Measurements from ENCODE around the gene ZBED3. TPM values are rescaled to one million over a fixed set of nuclear protein-coding genes. Genes with fewer than 3 reads are reported as not detected.
"Not testable (repeated sequence)": the region's sequence is repeated elsewhere in the genome, so short reads cannot be mapped to it uniquely, and the experiment has no call there.

Gene ZBED3, protein sequence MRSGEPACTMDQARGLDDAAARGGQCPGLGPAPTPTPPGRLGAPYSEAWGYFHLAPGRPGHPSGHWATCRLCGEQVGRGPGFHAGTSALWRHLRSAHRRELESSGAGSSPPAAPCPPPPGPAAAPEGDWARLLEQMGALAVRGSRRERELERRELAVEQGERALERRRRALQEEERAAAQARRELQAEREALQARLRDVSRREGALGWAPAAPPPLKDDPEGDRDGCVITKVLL
- 10 to 100 TPM; 31.4 to 34.3 (median 31.6) TPM for polyA plus RNA-seq (ENCODE audit: insufficient read length in 3 of 3)

DNA sequence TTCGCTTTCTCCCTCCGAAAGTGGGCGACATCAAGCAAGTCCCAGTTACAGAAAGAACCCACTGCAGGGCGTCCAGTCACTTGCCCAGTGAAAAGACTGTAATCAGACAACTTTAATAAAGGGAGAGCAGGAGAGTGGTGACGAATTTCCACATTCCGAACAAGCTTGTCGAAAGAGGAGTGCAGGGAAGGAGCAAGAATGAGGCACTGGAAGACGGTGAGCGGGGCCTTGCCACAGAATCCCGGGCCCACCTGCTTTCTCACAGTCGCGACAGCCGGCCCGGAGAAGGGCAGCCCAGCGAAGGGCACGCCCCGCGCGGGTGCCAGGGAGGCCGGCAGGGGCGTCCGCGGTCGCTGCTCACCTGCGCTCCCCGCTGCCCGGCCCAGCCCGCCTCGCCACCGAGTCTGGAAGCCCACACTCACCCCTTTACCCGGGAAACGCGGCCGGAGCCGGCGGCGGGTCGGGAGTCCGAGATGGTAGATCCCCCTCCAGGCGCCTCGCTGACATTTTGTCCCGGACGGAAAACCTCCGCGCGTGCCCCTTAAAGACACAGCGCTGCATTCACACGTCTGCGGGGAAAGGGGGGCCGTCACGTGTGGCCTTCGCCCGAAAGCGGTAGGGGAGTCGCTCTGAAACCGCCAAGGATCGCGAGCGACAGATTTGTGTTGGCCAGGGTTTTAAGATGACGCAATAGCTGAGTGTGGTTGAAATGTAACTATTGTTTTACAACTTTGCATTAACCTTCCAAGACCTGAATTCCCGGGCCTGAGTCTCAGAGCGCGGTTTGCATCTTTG lies at the start of gene ZBED3:
Gene ZBED3, minus strand, starts transcription at position 597 of the 795 bp plus-strand sequence. CDS start 9,407 bp downstream, outside the sequence.
- DNase-seq (ENCODE audit: low read depth in 3 of 3, low spot score in 2 of 3), result peak; percentile 79 to 86 (median 80)

DNA sequence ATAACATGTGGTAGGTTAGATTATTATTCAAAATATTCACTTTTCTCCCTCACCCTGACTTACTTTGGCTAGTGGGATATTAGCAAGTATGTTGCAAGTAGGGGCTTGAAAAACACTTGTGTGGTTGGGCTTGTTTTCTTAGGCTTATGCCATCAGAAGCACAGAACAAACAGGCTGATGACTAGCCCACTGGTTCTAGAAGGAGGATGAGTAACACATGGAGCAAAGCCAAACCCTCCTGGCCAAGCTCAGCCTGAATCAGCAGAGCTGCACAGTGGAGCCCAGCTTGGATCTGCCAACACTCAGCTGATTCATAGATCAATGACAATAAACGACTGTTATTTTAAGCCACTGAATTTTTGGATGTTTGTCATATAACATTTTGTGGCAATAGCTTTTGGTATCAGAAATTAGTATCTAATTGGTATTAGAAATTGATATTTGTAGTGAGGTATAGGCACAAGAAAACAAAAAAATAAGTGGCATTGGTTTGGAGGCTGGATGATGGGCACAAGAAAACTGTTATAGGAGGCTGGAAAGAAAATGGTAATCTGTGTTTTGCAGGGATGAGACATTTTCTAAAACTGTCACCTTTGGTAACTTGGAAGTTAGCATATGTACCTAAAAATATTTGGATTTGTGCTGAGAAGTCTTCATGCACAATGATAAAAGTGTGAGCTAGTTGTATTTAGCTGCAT lies 46.1 kb upstream of the ZBED3 start:
- DNase-seq (ENCODE audit: low read depth in 3 of 3, low spot score in 2 of 3), result no peak

DNA sequence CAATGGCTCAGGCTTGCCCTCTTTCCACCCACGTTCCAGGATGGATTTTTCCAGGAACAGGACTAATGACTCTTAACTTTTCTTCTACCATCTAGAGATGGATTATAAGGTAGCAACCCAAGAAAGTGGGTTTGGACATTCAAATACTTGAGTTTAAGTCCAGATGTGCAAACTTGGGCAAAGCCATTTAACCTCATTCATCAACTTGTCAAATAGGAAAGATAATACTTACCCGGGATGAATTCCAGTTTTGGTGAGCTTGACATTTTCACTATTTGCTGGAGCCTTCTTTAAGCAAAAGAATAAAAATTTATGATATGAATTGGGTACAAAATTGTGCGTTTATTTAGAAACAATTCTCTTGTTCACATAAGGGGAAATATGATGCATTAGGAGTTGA lies 44.3 kb upstream of the ZBED3 start:
- DNase-seq (ENCODE audit: low read depth in 3 of 3, low spot score in 2 of 3), result no peak

DNA sequence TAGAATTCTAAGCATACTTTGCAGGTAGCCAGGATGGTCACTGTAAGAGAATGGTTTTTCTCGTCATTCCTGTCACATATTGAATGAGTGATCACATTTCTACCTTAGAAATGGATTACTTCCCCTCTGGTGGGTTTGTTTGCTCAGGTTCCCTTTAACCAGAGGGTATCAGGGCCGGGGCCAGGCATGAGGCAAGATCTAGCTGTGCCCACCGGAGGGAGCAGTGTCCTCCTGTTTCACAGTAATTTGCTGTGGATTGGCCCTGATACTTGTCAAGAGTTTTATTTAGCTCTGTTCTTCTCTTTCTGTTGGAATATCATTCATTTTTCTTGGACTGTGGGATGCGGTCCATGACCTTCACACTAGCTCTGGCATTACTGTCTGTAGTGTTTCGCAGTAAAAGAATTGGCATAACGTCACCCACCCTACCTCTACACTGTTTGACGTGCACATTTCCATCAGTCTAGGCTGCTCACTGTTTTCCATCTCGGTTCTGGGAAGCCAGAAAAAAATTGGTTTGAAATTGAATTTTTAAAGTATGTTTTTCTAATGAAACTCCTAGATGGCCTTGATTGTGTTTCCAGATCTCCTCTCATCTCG lies 42.4 kb upstream of the ZBED3 start:
- no peak for DNase-seq (ENCODE audit: low read depth in 3 of 3, low spot score in 2 of 3)

DNA sequence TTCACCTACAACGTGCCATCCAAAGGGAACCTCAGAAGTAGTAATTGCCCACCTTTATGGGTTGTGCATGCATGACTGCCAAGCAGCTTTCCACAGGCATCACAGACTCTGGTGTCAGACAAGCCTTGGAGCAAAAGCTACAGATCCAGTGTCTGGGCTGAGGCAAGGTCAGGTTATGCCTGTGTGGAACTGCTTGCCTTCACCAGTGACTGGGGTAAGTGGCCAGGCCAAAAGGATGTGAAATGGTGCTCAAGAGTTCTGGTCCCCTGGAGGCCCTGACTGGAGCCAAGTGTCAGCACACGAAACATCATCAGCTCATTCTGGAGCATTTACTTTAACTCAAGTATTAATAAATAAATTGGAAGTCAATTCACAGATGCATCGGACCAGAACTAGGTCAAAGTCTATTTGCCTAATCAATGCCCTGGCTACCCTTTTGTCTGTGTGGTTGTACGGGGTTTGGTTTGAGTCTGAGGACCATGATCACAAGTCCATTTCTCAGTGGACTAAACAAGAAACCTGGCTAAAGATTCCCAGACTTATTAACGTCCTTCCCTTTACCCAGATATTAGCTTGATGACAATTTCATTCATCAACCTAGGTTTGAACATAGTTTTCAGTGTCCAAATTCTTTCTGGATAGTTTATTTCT lies 41.5 kb upstream of the ZBED3 start:
- DNase-seq (ENCODE audit: low read depth in 3 of 3, low spot score in 2 of 3), result no peak

DNA sequence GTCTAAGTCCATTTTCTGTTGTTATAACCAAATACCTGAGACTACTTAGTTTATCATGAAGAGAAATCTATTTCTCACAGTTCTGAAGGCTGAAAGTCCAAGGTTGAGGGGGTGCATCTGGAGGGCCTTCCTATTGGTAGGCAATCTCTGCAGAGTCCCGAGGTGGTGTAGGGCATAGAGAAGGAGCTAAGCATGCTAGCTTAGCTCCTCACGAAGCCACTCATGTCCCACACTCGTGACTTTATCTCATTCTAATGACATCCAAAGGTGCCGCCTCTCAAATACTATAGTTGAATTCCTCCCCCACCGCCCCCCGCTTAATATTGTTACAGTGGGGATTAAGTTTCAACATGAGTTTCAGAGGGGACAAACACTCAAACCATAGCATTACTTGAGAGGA lies 36.0 kb upstream of the ZBED3 start:
- no peak for DNase-seq (ENCODE audit: low read depth in 3 of 3, low spot score in 2 of 3)

DNA sequence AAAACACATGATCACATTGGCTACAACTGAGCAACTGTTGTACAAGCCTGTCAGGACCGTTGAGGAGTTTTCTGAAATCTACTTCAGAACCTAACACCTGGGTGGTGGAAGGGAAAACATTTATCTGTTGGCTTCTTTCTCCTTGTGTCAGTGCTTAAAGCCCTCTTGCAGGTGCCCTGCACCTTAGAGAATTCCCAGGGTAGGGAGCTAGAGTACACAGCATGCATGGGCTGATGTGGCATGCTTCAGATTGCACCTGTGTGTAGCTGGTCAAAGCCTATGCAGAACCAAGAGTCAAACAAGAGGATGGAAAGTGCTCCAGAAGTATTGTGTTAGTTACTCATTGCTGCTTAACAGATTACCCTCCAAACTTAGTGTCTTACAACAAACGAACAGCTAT lies 33.6 kb upstream of the ZBED3 start:
- DNase-seq (ENCODE audit: low read depth in 3 of 3, low spot score in 2 of 3), result no peak

DNA sequence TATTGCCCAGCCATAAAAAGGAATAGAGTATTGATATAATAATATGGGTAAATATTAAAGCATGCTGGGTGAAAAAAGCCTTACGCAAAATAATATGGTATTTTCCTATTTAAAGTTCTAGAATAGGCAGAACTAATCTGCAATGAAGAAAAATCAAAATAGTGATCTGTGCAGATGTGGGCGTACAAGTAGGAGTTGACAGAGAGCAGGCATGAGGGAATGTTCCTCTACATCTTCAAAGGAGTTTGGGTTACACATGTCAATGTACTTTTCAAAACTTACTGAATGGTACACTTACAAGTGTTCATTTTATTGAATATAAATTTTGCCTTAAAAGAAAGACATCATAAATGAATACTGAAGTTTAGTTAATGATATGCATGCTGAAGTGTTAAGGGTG lies 33.0 kb upstream of the ZBED3 start:
- no peak for DNase-seq (ENCODE audit: low read depth in 3 of 3, low spot score in 2 of 3)

DNA sequence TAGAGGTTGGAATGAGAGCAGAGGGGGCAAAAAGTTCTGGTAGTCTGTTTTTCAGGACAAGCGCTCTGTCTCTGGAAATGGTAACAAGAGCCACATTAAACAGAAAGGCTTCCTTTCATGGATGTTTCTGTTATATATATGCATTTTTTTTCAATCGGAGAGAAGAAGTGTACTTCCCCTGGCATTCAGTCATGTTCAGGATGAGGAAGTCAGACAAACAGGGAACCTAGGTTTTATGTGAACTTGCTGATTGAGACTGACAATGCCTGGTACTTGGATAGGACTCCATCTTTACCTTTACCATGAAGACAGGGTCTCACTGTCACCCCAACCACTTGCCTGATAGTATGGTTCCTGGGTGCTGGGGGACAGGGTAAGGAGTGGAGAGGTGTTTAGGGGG lies 30.1 kb upstream of the ZBED3 start:
- DNase-seq (ENCODE audit: low read depth in 3 of 3, low spot score in 2 of 3), result no peak

DNA sequence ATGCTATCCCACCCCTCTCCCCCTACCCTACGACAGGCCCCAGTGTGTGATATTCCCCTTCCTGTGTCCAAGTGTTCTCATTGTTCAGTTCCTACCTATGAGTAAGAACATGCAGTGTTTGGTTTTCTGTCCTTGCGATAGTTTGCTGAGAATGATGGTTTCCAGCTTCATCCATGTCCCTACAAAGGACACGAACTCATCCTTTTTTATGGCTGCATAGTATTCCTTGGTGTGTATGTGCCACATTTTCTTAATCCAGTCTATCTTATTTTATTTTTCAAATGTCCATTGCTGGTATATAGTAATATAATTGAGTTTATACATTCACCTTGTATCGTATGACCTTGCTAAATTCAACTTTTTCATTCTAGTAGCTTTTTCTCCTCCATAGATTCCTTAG lies 19.9 kb upstream of the ZBED3 start:
- not testable (repeated sequence) for DNase-seq (ENCODE audit: low read depth in 3 of 3, low spot score in 2 of 3)

DNA sequence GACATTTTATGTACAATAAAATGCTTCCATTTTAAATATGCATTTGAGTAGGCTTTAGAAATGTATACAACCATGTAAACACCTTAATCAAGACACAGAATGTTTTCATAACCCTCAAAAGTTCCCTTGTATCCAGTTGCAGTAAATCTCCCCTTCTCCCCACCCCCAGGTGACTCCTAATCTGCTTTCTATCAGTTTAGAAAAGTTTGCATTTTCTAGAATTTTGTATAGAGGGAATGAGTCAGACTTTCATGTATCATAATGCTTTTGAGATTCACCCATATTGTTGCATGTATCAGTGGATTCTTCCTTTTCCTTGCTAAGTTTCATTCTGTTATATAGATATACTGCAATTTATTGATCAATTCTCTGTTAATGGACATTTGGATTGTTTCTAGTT lies 17.7 kb upstream of the ZBED3 start:
- no peak for DNase-seq (ENCODE audit: low read depth in 3 of 3, low spot score in 2 of 3)

DNA sequence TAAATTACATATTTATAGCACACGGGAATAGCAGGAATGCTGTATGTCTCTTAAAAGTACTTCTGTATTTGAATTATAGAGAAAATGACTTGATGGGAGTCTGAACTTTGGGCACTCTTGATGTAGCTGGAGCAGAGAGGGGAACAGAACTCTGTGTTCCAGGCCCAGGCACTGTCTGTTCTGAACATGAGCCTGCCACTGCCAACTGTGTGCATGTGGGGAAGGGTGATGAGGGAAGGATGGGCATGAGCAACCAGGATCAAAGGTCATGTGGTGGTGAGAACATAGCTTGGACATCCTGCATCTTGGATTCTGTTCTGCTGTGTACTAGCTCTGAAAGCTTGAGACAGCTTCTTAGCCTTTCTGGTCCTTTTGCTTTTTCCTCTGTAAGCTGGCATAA lies 16.4 kb upstream of the ZBED3 start:
- DNase-seq (ENCODE audit: low read depth in 3 of 3, low spot score in 2 of 3), result no peak

DNA sequence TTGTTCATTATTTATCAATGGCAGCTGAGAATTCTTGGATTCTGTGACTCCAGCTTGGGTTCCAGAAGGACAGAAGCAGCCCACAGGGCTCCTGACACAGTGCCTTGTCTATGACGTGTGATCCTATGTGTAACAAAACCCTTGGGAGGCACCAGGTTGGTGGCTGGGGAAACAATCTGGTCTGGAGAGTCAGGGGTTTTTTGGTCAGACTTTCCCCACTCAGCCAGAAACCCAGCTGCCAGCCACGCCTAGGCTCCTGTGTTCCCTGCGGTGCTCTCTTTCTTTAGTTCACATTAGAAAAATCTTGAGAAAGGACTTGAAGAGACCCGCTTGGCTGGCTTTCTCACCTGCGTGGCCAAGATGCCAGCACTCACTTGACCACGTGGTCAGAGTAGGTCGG lies 15.5 kb upstream of the ZBED3 start:
- no peak for DNase-seq (ENCODE audit: low read depth in 3 of 3, low spot score in 2 of 3)

DNA sequence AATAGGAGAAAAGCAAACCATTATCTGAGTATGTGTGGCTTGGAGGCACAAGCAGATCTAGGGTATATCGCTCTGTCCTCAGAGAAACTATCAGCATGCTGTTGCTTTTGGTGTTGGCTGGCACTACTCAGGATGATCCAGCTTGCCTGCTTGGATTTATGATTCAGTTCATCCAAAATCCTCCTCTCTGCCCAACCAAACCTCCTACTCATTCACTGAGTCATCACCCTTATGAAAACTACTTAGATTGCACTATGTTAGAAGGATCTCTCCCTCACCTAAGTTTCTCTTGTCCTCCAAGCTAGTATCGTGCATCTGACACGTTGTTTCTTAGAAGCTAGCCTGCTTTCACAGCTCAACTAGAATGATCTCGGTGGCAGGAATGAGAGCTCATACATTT lies 14.2 kb upstream of the ZBED3 start:
- DNase-seq (ENCODE audit: low read depth in 3 of 3, low spot score in 2 of 3), result no peak

DNA sequence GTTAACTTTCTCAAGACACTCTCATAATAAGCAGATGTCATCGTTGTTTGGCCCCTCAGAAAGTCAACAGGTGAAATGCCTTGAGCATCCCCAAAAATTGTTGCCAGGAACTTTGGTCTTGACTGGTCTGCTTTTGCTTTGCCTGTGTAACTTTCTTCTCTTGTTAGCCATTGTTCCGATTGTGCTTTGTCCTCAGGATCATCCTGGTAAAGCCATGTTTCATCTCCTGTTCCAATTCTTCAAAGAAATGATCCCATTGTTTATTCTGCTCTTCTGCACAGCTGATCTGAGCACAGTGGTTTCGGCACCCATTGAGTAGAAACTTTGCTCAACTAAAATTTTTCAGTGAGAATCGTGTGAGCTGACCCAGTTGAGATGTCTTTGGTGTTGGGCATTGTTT lies 8.1 kb upstream of the ZBED3 start:
- no peak for DNase-seq (ENCODE audit: low read depth in 3 of 3, low spot score in 2 of 3)

DNA sequence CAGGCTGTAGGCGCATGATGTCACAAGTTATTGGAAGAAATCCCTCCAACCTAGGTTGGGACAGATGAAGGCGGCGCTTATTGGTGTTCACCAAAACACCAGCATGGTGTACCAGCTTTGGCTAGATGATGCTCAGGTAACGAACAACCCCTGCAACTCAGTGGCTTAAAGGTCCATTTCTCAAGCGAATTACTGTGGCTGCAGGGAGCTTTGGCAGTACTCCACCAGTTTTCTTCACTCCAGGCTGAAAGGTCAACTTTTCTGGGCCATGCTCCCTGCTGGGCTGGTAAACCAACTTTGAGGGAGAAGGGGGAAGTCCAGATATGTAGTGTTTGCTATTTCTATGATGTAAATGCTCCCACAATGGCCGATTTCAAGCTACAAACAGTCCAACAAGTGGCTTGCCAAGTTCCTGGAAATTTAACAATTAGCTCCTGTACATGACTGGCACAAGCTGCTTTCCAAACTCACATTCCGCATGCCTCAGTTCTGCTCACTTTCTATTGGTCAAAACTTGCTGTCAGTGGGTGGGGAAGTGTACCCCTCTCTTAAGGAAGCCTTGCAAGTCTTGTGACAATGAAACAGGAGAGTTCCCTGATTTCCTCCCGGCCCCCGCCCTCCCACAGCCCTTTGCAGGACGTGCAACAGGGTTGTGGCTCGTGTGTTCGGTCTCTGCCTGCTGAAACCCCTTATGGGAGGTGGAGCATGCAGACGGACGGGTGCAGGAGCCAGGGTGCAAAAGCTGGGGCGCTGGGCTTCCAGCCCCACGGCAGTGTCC lies 588 bp upstream of the ZBED3 start:
- peak in 2 of 3 donors; percentile 39 to 56 for DNase-seq (ENCODE audit: low read depth in 3 of 3, low spot score in 2 of 3)

DNA sequence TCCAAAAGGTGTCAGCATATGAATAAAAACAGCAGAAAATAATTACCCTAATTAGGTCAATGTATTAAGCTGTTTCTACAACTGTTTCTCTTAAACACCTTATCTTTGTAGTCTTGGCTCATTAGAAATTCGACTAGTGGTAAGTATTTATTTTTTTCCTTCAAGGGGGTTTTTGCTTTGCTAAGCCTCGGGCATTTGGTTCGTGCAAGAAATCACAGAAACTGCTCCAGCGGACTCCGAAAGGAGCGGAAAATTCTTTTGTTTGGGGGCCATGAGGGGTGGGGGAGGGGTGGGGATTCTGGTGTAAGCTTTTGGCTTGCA lies 757 bp downstream of the ZBED3 start:
- no peak for DNase-seq (ENCODE audit: low read depth in 3 of 3, low spot score in 2 of 3)

DNA sequence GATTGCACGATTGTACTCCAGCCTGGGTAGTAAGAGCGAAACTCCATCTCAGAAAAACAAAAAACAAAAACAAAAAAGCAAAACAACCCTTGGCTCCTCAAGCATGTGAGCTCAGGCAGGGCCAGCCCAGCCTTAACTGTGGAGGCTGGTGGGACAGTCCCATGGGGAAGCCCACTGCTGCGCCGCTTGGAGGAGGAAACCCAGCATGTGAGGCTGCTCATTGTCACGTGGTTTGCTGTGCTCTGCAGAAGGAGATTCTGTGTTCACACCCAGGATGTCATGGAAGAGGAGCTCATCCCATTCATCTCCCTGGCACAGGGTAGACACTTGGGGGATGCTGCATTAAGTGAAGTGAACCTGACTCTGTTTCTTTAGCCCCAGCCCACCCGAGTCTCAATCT lies 4.0 kb downstream of the ZBED3 start:
- DNase-seq (ENCODE audit: low read depth in 3 of 3, low spot score in 2 of 3), result no peak

DNA sequence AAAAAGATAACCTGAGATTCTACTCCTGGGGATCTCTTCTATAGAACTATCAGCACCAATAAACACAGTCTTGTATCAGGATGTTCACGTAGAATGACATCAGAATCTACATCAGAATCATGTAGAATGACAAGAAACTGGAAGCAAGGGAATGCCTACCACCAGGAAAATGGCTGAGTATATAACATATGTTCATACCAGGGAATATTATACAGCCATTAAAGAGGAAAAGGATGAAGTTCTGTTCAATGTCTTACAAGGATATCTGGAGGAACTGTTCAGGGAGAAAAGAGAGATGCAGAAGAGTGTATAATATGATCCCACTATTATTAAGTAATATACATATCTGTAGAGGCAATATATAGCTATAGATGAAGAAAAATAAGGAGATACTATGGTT lies 4.8 kb downstream of the ZBED3 start:
- no peak for DNase-seq (ENCODE audit: low read depth in 3 of 3, low spot score in 2 of 3)

DNA sequence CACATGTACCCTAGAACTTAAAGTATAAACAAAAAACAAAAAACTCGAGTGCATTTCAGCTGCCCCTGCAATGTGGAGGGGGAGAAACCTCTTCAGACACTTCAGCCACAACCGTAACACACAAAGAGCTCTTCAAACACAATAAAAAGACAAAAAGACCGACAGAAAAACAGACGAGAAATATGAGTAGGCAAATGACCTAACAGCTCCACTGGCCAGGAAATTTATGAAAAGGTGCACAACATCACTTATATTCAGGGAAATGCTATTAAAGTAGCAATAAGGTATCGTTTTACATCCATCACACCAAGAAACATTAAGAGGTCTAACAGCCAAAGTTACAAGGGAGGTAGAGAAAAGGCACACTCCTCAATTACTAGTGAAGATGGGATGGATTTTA lies 6.2 kb downstream of the ZBED3 start:
- no peak for DNase-seq (ENCODE audit: low read depth in 3 of 3, low spot score in 2 of 3)

All from right renal cortex interstitium (tissue), 3 donors.